ENCODE results near the gene UBXN11. TPM values are rescaled to one million over a fixed set of nuclear protein-coding genes. Genes with fewer than 3 reads are reported as not detected.

The UBXN11 gene
- total RNA-seq, 4 donors from 2014 or later, result 13.8 to 48.3 (median 19.7) TPM

- no peak for DNase-seq (ENCODE audit: low spot score in 2 of 2)
- Histone ChIP-seq H3K4me1 (peaks cover 0 to 65% (median 25%) of the 10 kb centered on the region in 4 donors), H3K9me3 (no peaks in the 10 kb centered on the region), H3K36me3 (peaks cover 0 to 20% (median 0%) of the 10 kb centered on the region in 3 donors), H3K27me3 (no peaks in the 10 kb centered on the region), H3K4me3 (no peak overlapping the region), H3K27ac (peak overlapping the region in 3 of 4 donors; percentile 35 to 72 (median 42))
- 73 to 76% methylated on average over 5 to 8 of the region's 11 CpGs for WGBS, 2 donors
- TF ChIP-seq, protein P1, sequence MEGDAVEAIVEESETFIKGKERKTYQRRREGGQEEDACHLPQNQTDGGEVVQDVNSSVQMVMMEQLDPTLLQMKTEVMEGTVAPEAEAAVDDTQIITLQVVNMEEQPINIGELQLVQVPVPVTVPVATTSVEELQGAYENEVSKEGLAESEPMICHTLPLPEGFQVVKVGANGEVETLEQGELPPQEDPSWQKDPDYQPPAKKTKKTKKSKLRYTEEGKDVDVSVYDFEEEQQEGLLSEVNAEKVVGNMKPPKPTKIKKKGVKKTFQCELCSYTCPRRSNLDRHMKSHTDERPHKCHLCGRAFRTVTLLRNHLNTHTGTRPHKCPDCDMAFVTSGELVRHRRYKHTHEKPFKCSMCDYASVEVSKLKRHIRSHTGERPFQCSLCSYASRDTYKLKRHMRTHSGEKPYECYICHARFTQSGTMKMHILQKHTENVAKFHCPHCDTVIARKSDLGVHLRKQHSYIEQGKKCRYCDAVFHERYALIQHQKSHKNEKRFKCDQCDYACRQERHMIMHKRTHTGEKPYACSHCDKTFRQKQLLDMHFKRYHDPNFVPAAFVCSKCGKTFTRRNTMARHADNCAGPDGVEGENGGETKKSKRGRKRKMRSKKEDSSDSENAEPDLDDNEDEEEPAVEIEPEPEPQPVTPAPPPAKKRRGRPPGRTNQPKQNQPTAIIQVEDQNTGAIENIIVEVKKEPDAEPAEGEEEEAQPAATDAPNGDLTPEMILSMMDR (IDR thresholded peaks at IDR 0.05), result no peak
- no peak for TF ChIP-seq EP300 (IDR thresholded peaks at IDR 0.05)
- TF ChIP-seq POLR2A (IDR thresholded peaks at IDR 0.05), result no peak
Observed at GRCh38 chr1:26290882-26291261, 15.6 kb downstream of the UBXN11 start.

GRCh38 chr1:26290122-26290881 is 16.1 kb downstream of the UBXN11 start:
- Histone ChIP-seq H3K4me3 (no peak overlapping the region), H3K27me3 (no peaks in the 10 kb centered on the region), H3K36me3 (peaks cover 0 to 15% (median 0%) of the 10 kb centered on the region in 3 donors), H3K9me3 (no peaks in the 10 kb centered on the region), H3K27ac (peak overlapping the region in 3 of 4 donors; percentile 35 to 72 (median 42)), H3K4me1 (peaks cover 0 to 70% (median 28%) of the 10 kb centered on the region in 4 donors)
- 60 to 79% methylated on average over 8 to 11 of the region's 11 CpGs for WGBS, 2 donors
- DNase-seq (ENCODE audit: low spot score in 2 of 2), result no peak
- TF ChIP-seq, protein P1 (IDR thresholded peaks at IDR 0.05), result no peak
- TF ChIP-seq POLR2A (IDR thresholded peaks at IDR 0.05), result no peak
- TF ChIP-seq EP300 (IDR thresholded peaks at IDR 0.05), result no peak

DNA sequence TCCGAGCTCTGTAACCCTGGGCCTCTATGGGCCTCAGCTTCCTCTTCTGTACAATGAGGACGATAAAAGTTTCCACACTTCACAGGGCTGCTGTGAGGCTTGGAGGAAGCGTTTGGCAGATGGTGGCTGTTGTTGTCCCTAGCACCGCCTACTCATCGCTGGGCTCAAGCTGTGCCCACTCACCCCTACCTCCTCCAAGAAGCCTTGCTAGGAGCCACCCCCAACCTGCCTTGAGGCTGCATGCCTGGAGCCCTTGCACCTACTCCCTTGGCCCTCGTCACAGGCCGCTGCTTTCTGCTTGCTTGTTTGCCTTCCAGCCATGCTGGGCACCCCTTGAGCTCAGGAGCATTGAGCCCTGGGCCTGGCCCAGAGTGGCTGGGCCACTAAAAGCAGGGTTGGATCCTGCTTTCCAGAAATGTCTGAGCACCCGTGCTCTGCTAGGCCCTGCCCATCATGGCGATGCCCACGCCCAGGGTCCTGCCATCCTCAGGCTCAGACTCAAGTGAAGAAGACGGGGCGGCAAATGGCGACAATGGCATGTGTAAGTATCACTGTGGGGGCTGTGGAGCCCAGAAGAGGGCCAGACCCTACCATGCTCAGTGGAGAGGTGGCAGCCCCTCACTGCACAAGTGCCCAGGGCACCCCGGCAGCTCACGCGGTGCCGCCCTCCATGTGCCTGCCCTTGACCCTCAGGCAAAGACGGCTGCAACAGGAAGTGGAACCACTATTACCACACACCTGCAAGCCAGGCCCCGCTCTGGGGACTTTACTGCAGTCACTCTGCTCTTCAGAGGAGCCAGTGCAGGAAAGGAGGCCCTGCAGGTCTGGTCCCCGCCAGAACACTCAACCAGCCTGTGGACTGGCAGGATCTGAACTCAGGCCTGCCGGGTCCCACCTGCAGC is 17.0 kb downstream of the UBXN11 start:
- peaks cover 0 to 14% (median 0%) of the 10 kb centered on the region in 3 donors for H3K36me3 ChIP-seq
- H3K27ac ChIP-seq, result peak overlapping the region in 3 of 4 donors; percentile 31 to 72 (median 58)
- TF ChIP-seq EP300 (IDR thresholded peaks at IDR 0.05), result no peak
- no peak for TF ChIP-seq POLR2A (IDR thresholded peaks at IDR 0.05)
- TF ChIP-seq, protein P1 (IDR thresholded peaks at IDR 0.05), result no peak
- H3K27me3 ChIP-seq, result no peaks in the 10 kb centered on the region
- peaks cover 0 to 79% (median 33%) of the 10 kb centered on the region in 4 donors for H3K4me1 ChIP-seq
- 82% methylated on average over 14 to 21 of the region's 21 CpGs for WGBS, 2 donors
- no peak overlapping the region for H3K4me3 ChIP-seq
- no peak for DNase-seq (ENCODE audit: low spot score in 2 of 2)
- no peaks in the 10 kb centered on the region for H3K9me3 ChIP-seq

- 52 to 62% methylated on average over 4 to 5 of the region's 5 CpGs for WGBS, 2 donors
- DNase-seq (ENCODE audit: low spot score in 2 of 2), result no peak
- peaks cover 0 to 7% (median 0%) of the 10 kb centered on the region in 3 donors for H3K36me3 ChIP-seq
- no peak overlapping the region for H3K4me3 ChIP-seq
- no peaks in the 10 kb centered on the region for H3K27me3 ChIP-seq
- H3K4me1 ChIP-seq, result peaks cover 0 to 84% (median 37%) of the 10 kb centered on the region in 4 donors
- TF ChIP-seq, protein P1 (IDR thresholded peaks at IDR 0.05), result no peak
- TF ChIP-seq POLR2A (IDR thresholded peaks at IDR 0.05), result no peak
- no peaks in the 10 kb centered on the region for H3K9me3 ChIP-seq
- peak overlapping the region in 3 of 4 donors; percentile 31 to 72 (median 58) for H3K27ac ChIP-seq
Observed at GRCh38 chr1:26288311-26288941, 18.0 kb downstream of the UBXN11 start.

Measured in tibial nerve (tissue), 4 donors.